ENCODE measurements around the gene NXT1.

DNA sequence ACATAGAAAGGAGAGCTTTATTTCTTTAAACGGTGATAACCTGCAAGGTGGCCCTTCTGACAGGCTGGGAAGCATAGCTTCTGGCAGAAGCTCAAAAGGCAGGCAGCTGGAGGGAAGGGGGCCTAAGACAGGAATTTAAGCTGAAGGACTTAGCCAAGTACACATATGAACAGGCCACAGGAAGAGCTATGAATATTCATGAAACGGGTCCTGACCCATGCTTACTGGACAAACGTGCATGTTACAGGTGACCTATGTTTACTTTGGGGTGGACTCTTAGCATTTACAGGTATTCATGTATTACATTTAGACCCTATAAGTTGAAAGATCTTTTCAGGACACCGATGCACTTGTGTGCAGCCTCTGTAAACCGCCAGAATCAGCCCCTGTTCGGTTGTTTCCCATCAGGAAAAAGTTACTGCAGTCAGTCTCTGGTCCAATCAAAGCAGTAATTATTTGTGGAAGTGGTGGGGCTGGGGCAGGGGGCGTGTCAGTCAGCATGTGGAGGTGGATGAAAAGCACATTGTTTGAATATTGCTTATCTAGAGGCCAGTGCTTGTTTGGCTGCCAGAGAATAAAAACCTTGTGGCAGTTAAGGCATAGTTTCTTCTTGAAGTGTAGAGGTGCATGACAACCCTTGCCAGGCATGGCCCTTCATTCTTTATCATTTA lies 8.5 kb downstream of the NXT1 start:
- TF ChIP-seq, protein P1, sequence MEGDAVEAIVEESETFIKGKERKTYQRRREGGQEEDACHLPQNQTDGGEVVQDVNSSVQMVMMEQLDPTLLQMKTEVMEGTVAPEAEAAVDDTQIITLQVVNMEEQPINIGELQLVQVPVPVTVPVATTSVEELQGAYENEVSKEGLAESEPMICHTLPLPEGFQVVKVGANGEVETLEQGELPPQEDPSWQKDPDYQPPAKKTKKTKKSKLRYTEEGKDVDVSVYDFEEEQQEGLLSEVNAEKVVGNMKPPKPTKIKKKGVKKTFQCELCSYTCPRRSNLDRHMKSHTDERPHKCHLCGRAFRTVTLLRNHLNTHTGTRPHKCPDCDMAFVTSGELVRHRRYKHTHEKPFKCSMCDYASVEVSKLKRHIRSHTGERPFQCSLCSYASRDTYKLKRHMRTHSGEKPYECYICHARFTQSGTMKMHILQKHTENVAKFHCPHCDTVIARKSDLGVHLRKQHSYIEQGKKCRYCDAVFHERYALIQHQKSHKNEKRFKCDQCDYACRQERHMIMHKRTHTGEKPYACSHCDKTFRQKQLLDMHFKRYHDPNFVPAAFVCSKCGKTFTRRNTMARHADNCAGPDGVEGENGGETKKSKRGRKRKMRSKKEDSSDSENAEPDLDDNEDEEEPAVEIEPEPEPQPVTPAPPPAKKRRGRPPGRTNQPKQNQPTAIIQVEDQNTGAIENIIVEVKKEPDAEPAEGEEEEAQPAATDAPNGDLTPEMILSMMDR (IDR thresholded peaks at IDR 0.05): no peak
- TF ChIP-seq POLR2A (IDR thresholded peaks at IDR 0.05): no peak
- TF ChIP-seq POLR2AphosphoS5 (IDR thresholded peaks at IDR 0.05): no peak
- no peak for TF ChIP-seq EP300 (IDR thresholded peaks at IDR 0.05)
